Measurements from ENCODE around the gene GPR37L1. TPM values are rescaled to one million over a fixed set of nuclear protein-coding genes. Genes with fewer than 3 reads are reported as not detected.
A peak's percentile ranks its signal among the peaks of the same experiment; 100 is the strongest.

Gene GPR37L1
- polyA plus RNA-seq, 2 donors = 0.05 to 0.10 TPM

DNA sequence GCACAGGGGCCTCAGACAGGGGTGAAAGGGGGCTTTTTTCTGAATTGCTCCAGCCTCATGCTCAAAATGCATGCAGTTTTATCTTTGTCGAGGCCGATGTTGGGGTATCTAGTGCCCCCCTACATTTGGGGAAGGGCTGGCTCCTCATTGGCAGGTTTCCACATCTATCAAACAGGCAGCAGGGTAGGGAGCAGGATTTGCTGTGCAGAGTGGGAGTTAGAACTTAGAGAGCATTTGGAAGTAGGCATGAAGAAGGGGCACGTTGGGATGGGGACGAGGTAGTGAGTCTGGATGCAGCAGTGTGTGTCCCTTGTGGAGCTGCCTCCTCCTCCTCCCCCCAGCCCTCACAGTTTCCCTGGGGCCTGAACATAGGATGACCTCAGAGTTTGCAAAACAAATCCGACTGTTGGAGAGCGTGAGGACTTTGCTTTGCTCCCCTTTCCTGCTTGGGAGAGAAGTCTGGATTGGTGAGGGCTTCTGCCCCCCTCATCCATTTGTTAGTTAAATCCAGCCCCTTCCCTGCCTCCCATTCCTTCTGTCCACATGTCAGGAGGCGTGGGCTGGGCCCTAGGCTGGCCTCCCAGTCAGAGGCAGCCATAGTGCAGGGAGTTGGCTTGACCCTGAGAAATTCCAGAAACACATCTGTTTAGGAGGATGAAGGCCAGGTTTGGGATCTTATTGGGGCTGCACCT, 36.9 kb upstream of the GPR37L1 start:
- Histone ChIP-seq H3K36me3 (ENCODE audit: control insufficient read depth in 2 of 2, insufficient read depth in 2 of 2, low read length in 1 of 2) (no peaks in the 10 kb centered on the region), H3K27ac (ENCODE audit: low read depth in 2 of 2, low read length in 1 of 2) (peak overlapping the region; percentile 36 to 72), H3K4me3 (ENCODE audit: low read depth in 1 of 2, low read length in 2 of 2) (no peak overlapping the region), H3K27me3 (ENCODE audit: control insufficient read depth in 1 of 2, insufficient read depth in 2 of 2, low read length in 2 of 2) (no peaks in the 10 kb centered on the region), H3K4me1 (ENCODE audit: control insufficient read depth in 2 of 2, insufficient read depth in 2 of 2, low read length in 1 of 2) (peaks cover 0 to 23% of the 10 kb centered on the region in 2 donors), H3K9me3 (ENCODE audit: control insufficient read depth in 2 of 2, insufficient read depth in 1 of 2, low read depth in 1 of 2, low read length in 1 of 2) (no peaks in the 10 kb centered on the region)
- WGBS, 2 donors = 45 to 51% methylated on average over 7 of the region's 7 CpGs

- Histone ChIP-seq H3K4me3 (ENCODE audit: low read depth in 1 of 2, low read length in 2 of 2) (no peak overlapping the region), H3K4me1 (ENCODE audit: control insufficient read depth in 2 of 2, insufficient read depth in 2 of 2, low read length in 1 of 2) (peaks cover 0 to 23% of the 10 kb centered on the region in 2 donors), H3K36me3 (ENCODE audit: control insufficient read depth in 2 of 2, insufficient read depth in 2 of 2, low read length in 1 of 2) (no peaks in the 10 kb centered on the region), H3K27ac (ENCODE audit: low read depth in 2 of 2, low read length in 1 of 2) (peak overlapping the region in 1 of 2 donors; percentile 87), H3K27me3 (ENCODE audit: control insufficient read depth in 1 of 2, insufficient read depth in 2 of 2, low read length in 2 of 2) (no peaks in the 10 kb centered on the region), H3K9me3 (ENCODE audit: control insufficient read depth in 2 of 2, insufficient read depth in 1 of 2, low read depth in 1 of 2, low read length in 1 of 2) (no peaks in the 10 kb centered on the region)
- WGBS, 2 donors = 49 to 51% methylated on average over 7 of the region's 7 CpGs
These were observed 36.0 kb upstream of the GPR37L1 start for GRCh38 chr1:202086579-202087350.

DNA sequence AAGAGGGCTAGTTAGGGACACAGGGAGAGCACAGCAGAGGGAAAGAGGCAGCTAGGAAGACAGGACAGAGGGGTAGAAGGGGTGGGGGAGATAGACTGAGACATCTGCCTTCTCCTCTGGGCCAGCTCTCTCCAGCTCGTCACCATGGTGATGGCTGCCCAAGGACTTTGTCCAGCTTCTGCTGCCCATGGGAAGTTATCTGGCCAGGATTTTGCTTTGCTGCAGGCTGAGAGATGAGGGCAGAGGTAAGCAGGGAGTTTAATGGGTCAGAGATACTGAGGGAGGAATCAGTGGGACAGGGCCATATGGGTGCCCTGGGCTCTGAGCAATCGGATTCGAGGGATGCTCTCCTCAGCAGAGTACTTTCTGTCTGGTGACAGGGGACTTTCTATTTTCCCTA, 34.5 kb upstream of the GPR37L1 start:
- H3K4me3 ChIP-seq (ENCODE audit: low read depth in 1 of 2, low read length in 2 of 2) = no peak overlapping the region
- H3K36me3 ChIP-seq (ENCODE audit: control insufficient read depth in 2 of 2, insufficient read depth in 2 of 2, low read length in 1 of 2) = no peaks in the 10 kb centered on the region
- no peaks in the 10 kb centered on the region for H3K9me3 ChIP-seq (ENCODE audit: control insufficient read depth in 2 of 2, insufficient read depth in 1 of 2, low read depth in 1 of 2, low read length in 1 of 2)
- peaks cover 0 to 23% of the 10 kb centered on the region in 2 donors for H3K4me1 ChIP-seq (ENCODE audit: control insufficient read depth in 2 of 2, insufficient read depth in 2 of 2, low read length in 1 of 2)
- H3K27me3 ChIP-seq (ENCODE audit: control insufficient read depth in 1 of 2, insufficient read depth in 2 of 2, low read length in 2 of 2) = no peaks in the 10 kb centered on the region
- H3K27ac ChIP-seq (ENCODE audit: low read depth in 2 of 2, low read length in 1 of 2) = no peak overlapping the region
- 82 to 88% methylated on average over 3 of the region's 3 CpGs for WGBS, 2 donors

DNA sequence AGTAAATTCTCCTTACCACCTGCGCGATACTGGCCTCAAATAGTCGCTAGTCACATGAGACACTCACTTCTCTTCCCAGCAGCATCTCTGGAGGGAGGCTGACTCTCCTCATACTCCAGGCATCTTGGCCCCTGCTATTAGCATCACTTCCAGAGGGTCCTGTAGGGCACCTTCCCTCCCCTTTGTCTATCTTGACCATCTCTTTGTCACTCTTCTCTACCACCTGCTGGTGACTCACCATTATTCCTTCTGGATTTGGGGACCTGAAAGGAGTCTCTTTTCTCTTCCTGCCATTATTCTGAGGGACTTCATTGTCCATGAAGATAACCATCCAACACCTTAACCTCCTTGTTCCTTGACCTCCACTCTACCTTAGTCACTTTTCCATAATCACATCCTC, 31.7 kb upstream of the GPR37L1 start:
- no peak overlapping the region for H3K4me3 ChIP-seq (ENCODE audit: low read depth in 1 of 2, low read length in 2 of 2)
- H3K27me3 ChIP-seq (ENCODE audit: control insufficient read depth in 1 of 2, insufficient read depth in 2 of 2, low read length in 2 of 2) = no peaks in the 10 kb centered on the region
- no peaks in the 10 kb centered on the region for H3K36me3 ChIP-seq (ENCODE audit: control insufficient read depth in 2 of 2, insufficient read depth in 2 of 2, low read length in 1 of 2)
- H3K4me1 ChIP-seq (ENCODE audit: control insufficient read depth in 2 of 2, insufficient read depth in 2 of 2, low read length in 1 of 2) = peaks cover 0 to 12% of the 10 kb centered on the region in 2 donors
- H3K27ac ChIP-seq (ENCODE audit: low read depth in 2 of 2, low read length in 1 of 2) = no peak overlapping the region
- 93 to 95% methylated on average over 3 of the region's 3 CpGs for WGBS, 2 donors
- H3K9me3 ChIP-seq (ENCODE audit: control insufficient read depth in 2 of 2, insufficient read depth in 1 of 2, low read depth in 1 of 2, low read length in 1 of 2) = no peaks in the 10 kb centered on the region

DNA sequence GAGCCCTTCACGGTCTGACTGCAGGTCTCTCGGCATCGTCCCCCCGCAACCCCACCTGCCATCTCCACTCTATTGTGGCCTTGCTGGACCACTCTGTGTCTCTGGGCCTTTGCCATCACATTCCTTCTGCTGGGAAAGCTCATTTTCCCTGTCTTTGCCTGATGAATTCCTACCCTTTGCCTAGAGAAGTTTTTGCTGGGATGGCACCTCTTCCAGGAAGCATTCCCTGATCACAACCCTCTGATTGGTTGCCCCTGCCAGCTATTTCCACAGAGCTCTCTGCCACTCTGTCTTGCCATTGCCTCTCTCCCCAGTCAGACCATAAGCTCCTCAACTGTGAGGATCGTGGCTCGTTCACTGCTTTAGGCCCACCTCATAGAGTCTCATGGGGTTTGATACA, 28.9 kb upstream of the GPR37L1 start:
- WGBS, 2 donors = 91 to 92% methylated on average over 6 of the region's 6 CpGs
- H3K4me3 ChIP-seq (ENCODE audit: low read depth in 1 of 2, low read length in 2 of 2) = no peak overlapping the region
- H3K4me1 ChIP-seq (ENCODE audit: control insufficient read depth in 2 of 2, insufficient read depth in 2 of 2, low read length in 1 of 2) = peaks cover 0 to 3% of the 10 kb centered on the region in 2 donors
- H3K9me3 ChIP-seq (ENCODE audit: control insufficient read depth in 2 of 2, insufficient read depth in 1 of 2, low read depth in 1 of 2, low read length in 1 of 2) = no peaks in the 10 kb centered on the region
- H3K36me3 ChIP-seq (ENCODE audit: control insufficient read depth in 2 of 2, insufficient read depth in 2 of 2, low read length in 1 of 2) = no peaks in the 10 kb centered on the region
- no peak overlapping the region for H3K27ac ChIP-seq (ENCODE audit: low read depth in 2 of 2, low read length in 1 of 2)
- no peaks in the 10 kb centered on the region for H3K27me3 ChIP-seq (ENCODE audit: control insufficient read depth in 1 of 2, insufficient read depth in 2 of 2, low read length in 2 of 2)

GRCh38 chr1:202101184-202101583, 21.5 kb upstream of the GPR37L1 start:
- no peak overlapping the region for H3K4me3 ChIP-seq (ENCODE audit: low read depth in 1 of 2, low read length in 2 of 2)
- H3K4me1 ChIP-seq (ENCODE audit: control insufficient read depth in 2 of 2, insufficient read depth in 2 of 2, low read length in 1 of 2) = peaks cover 0 to 5% of the 10 kb centered on the region in 2 donors
- WGBS, 2 donors = 42 to 50% methylated on average over 4 of the region's 4 CpGs
- H3K27me3 ChIP-seq (ENCODE audit: control insufficient read depth in 1 of 2, insufficient read depth in 2 of 2, low read length in 2 of 2) = no peaks in the 10 kb centered on the region
- H3K9me3 ChIP-seq (ENCODE audit: control insufficient read depth in 2 of 2, insufficient read depth in 1 of 2, low read depth in 1 of 2, low read length in 1 of 2) = no peaks in the 10 kb centered on the region
- H3K36me3 ChIP-seq (ENCODE audit: control insufficient read depth in 2 of 2, insufficient read depth in 2 of 2, low read length in 1 of 2) = no peaks in the 10 kb centered on the region
- H3K27ac ChIP-seq (ENCODE audit: low read depth in 2 of 2, low read length in 1 of 2) = peak overlapping the region in 1 of 2 donors; percentile 58

DNA sequence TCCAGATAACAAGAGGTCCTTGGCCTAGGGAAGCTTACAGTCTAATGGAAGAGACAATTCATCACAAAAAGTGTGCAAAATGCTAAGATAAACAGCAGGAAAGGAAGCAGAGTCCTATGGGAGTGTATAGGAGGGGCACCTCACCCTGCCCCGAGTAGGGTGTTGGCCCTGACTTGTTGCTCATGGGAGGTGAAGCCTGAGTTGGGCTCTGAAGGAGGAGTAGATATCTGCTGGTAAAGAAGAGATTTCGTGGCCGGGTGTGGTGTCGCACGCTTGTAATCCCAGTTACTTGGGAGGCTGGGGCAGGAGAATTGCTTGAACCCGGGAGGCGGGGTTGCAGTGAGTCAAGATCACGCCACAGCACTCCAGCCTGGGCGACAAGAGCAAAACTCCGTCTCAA, 18.6 kb upstream of the GPR37L1 start:
- no peaks in the 10 kb centered on the region for H3K36me3 ChIP-seq (ENCODE audit: control insufficient read depth in 2 of 2, insufficient read depth in 2 of 2, low read length in 1 of 2)
- H3K27ac ChIP-seq (ENCODE audit: low read depth in 2 of 2, low read length in 1 of 2) = peak overlapping the region; percentile 51 to 82
- H3K4me1 ChIP-seq (ENCODE audit: control insufficient read depth in 2 of 2, insufficient read depth in 2 of 2, low read length in 1 of 2) = peaks cover 12 to 28% of the 10 kb centered on the region in 2 donors
- no peak overlapping the region for H3K4me3 ChIP-seq (ENCODE audit: low read depth in 1 of 2, low read length in 2 of 2)
- WGBS, 2 donors = 67 to 76% methylated on average over 10 of the region's 10 CpGs
- H3K27me3 ChIP-seq (ENCODE audit: control insufficient read depth in 1 of 2, insufficient read depth in 2 of 2, low read length in 2 of 2) = no peaks in the 10 kb centered on the region
- H3K9me3 ChIP-seq (ENCODE audit: control insufficient read depth in 2 of 2, insufficient read depth in 1 of 2, low read depth in 1 of 2, low read length in 1 of 2) = no peaks in the 10 kb centered on the region

- Histone ChIP-seq H3K27ac (ENCODE audit: low read depth in 2 of 2, low read length in 1 of 2) (peak overlapping the region; percentile 81 to 83), H3K9me3 (ENCODE audit: control insufficient read depth in 2 of 2, insufficient read depth in 1 of 2, low read depth in 1 of 2, low read length in 1 of 2) (no peaks in the 10 kb centered on the region), H3K4me1 (ENCODE audit: control insufficient read depth in 2 of 2, insufficient read depth in 2 of 2, low read length in 1 of 2) (peaks cover 12 to 31% of the 10 kb centered on the region in 2 donors), H3K4me3 (ENCODE audit: low read depth in 1 of 2, low read length in 2 of 2) (no peak overlapping the region), H3K36me3 (ENCODE audit: control insufficient read depth in 2 of 2, insufficient read depth in 2 of 2, low read length in 1 of 2) (no peaks in the 10 kb centered on the region), H3K27me3 (ENCODE audit: control insufficient read depth in 1 of 2, insufficient read depth in 2 of 2, low read length in 2 of 2) (no peaks in the 10 kb centered on the region)
- WGBS, 2 donors = 53% methylated on average over 10 of the region's 10 CpGs
These were observed 17.0 kb upstream of the GPR37L1 start for GRCh38 chr1:202105571-202106339.

GRCh38 chr1:202106340-202107254, 16.1 kb upstream of the GPR37L1 start:
- Histone ChIP-seq H3K27ac (ENCODE audit: low read depth in 2 of 2, low read length in 1 of 2) (peak overlapping the region; percentile 81 to 83), H3K36me3 (ENCODE audit: control insufficient read depth in 2 of 2, insufficient read depth in 2 of 2, low read length in 1 of 2) (no peaks in the 10 kb centered on the region), H3K4me1 (ENCODE audit: control insufficient read depth in 2 of 2, insufficient read depth in 2 of 2, low read length in 1 of 2) (peaks cover 12 to 31% of the 10 kb centered on the region in 2 donors), H3K4me3 (ENCODE audit: low read depth in 1 of 2, low read length in 2 of 2) (no peak overlapping the region), H3K27me3 (ENCODE audit: control insufficient read depth in 1 of 2, insufficient read depth in 2 of 2, low read length in 2 of 2) (no peaks in the 10 kb centered on the region), H3K9me3 (ENCODE audit: control insufficient read depth in 2 of 2, insufficient read depth in 1 of 2, low read depth in 1 of 2, low read length in 1 of 2) (no peaks in the 10 kb centered on the region)
- 48 to 66% methylated on average over 10 of the region's 10 CpGs for WGBS, 2 donors
